Spleen (tissue), 11 donors: ENCODE data around the gene TAGLN2. TPM values are rescaled to one million over a fixed set of nuclear protein-coding genes. Genes with fewer than 3 reads are reported as not detected.

Experiments used
- DNase-seq: peaks from one replicate; pipeline ENCODE4 v3.0.0-alpha.2; 2020
- H3K27ac ChIP-seq, 8 donors: fragments of 200-600 bp; sonication (generic) in 7 of 8; 1 replicate in 4 of 8; 2 replicates in 4 of 8; pipeline versions ENCODE4 v1.5.0 to v1.8.0; 2016 to 2021; ENCODE audit warnings: inconsistent platforms in 4 of 8, mild to moderate bottlenecking in 4 of 8, moderate library complexity in 1 of 8
- H3K27me3 ChIP-seq, 7 donors: fragments of 200-600 bp; sonication (generic) in 6 of 7; replicated peaks in 1 of 7; 1 replicate in 4 of 7; 2 replicates in 3 of 7; pipeline versions ENCODE4 v1.5.0 to v1.8.0; 2016 to 2021; ENCODE audit warnings: inconsistent platforms in 3 of 7, mild to moderate bottlenecking in 1 of 7
- H3K36me3 ChIP-seq, 6 donors: fragments of 200-600 bp; sonication (generic) in 5 of 6; 1 replicate in 4 of 6; 2 replicates in 2 of 6; pipeline versions ENCODE4 v1.5.0 to v1.8.0; 2016 to 2021; ENCODE audit warnings: inconsistent platforms in 2 of 6
- H3K4me1 ChIP-seq, 6 donors: fragments of 200-600 bp; sonication (generic) in 5 of 6; 1 replicate in 3 of 6; 2 replicates in 3 of 6; pipeline versions ENCODE4 v1.5.0 to v1.8.0; 2016 to 2021; ENCODE audit warnings: inconsistent platforms in 3 of 6
- H3K4me3 ChIP-seq, 8 donors: fragments of 200-600 bp; sonication (generic) in 7 of 8; 1 replicate in 4 of 8; 2 replicates in 4 of 8; pipeline versions ENCODE4 v1.5.0 to v1.8.0; 2016 to 2021; ENCODE audit warnings: inconsistent platforms in 4 of 8, mild to moderate bottlenecking in 4 of 8, moderate library complexity in 2 of 8
- H3K9me3 ChIP-seq, 8 donors: fragments of 200-600 bp; sonication (generic) in 7 of 8; 1 replicate in 4 of 8; 2 replicates in 4 of 8; pipeline versions ENCODE4 v1.5.0 to v1.8.0; 2016 to 2021; ENCODE audit warnings: inconsistent platforms in 4 of 8
- CTCF ChIP-seq, 11 experiments: fragments of 200-600 bp in 7 of 11; fragments of 450-650 bp in 4 of 11; sonication (generic) in 4 of 11; IDR thresholded peaks in 8 of 11; conservative IDR thresholded peaks in 3 of 11; 1 replicate in 7 of 11; 2 replicates in 4 of 11; pipeline versions ENCODE4 v1.4.0 to v1.8.0; 2016 to 2021; ENCODE audit warnings: antibody characterized with exemption in 11 of 11, inconsistent platforms in 4 of 11, mild to moderate bottlenecking in 1 of 11
- POLR2A ChIP-seq, 3 donors: fragments of 450-650 bp; IDR thresholded peaks; one replicate each; pipeline ENCODE4 v1.5.1; 2017; ENCODE audit warnings: antibody characterized with exemption in 3 of 3, mild to moderate bottlenecking in 1 of 3
- POLR2AphosphoS5 ChIP-seq, 3 donors: sonication (generic); formaldehyde crosslinking; IDR thresholded peaks; one replicate each; pipeline ENCODE4 v1.5.1; 2017; ENCODE audit warnings: antibody characterized with exemption in 3 of 3
- WGBS, 5 donors: extraction: QIAGEN DNeasy Blood & Tissue Kit in 3 of 5; methylation state at CpG; one replicate each; pipeline versions ENCODE4 v1.1.5 to v1.1.7; 2013 to 2018; 5-methylcytosine and 5-hydroxymethylcytosine counted together
- intact Hi-C: fragments of 100-400 bp; cut with DNase I; formaldehyde crosslinking; loops from one replicate; pipeline ENCODE4 v1.15.0; 2023; ENCODE audit warnings: low total_unique reads
- polyA plus RNA-seq, 3 donors: library from polyadenylated mRNA; stranded (reverse); fragments of 200-250 nt; gene quantifications; one replicate each; pipeline ENCODE4 v1.2.1, GENCODE V29; 2013
- total RNA-seq, 7 donors: library from RNA; depleted of rRNA in 3 of 7; stranded (reverse); fragments of >200 nt in 3 of 7; fragmentation: NEBNext Ultra II Directional in 4 of 7; extraction: Animal tissue kit (Norgen Biotek cat#: 25700) in 4 of 7; gene quantifications; one replicate each; pipeline versions ENCODE4 v1.1.0 to v1.2.1, GENCODE V29; 2016 to 2021
- donor health status: healthy with polysubstance abuse.
- donor health status: DM: no; HTN: no; CAD: no; lungs with moderate emphysema.
- donor health status: DM: no; HTN: no; CAD: no.
- donor health status: Bipolar disorder and iron deficiency.
- donor health status: healthy.
- donor health status: DM: no; HTN: no; CAD: no.
- donor health status: DM: yes; HTN: yes; CAD: no.

TAGLN2 gene
- total and polyA plus RNA-seq, 10 donors: 341 to 525 (median 411) TPM

DNA sequence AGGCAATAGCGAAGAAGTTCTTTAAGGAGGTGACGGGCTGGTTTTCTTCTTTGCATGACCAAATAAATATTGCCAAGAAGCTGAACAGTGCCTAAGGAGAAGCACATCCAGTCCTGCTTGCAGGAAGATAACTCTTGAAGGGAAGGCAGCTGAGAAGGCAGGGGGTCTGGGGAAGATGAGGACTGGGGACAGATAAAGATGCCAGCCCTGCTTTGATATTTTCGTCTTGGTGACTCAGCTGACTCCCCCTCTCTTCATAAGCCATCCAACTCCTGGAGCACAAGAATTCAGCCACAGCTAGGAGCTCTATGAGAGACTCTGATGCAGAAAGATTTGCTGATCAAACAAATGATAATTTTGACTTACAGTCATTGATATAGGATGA lies 28.8 kb downstream of the TAGLN2 start:
- H3K36me3 ChIP-seq: no peaks in the 10 kb centered on the region

GRCh38 chr1:159895836-159896545 lies 29.3 kb downstream of the TAGLN2 start:
- no peaks in the 10 kb centered on the region for H3K36me3 ChIP-seq
- WGBS, 5 donors: 61 to 73% (median 68%) methylated on average over 6 of the region's 6 CpGs
- H3K4me3 ChIP-seq: peak overlapping the region in 1 of 8 donors; percentile 4
- peak in 1 of 3 donors; percentile 33 for TF ChIP-seq POLR2A (IDR thresholded peaks at IDR 0.05)
- TF ChIP-seq CTCF (IDR thresholded peaks at IDR 0.05 in 8 of 11, conservative IDR thresholded peaks at IDR 0.05 in 3 of 11): peak in 1 of 11 experiments; percentile 3
- TF ChIP-seq POLR2AphosphoS5 (IDR thresholded peaks at IDR 0.05): peak in 2 of 3 donors; percentile 63 to 85
- intact Hi-C loops: no loop called here
- peak overlapping the region in 7 of 8 donors; percentile 66 to 84 (median 75) for H3K27ac ChIP-seq
- peaks cover 11 to 72% (median 39%) of the 10 kb centered on the region in 6 donors for H3K4me1 ChIP-seq
- no peaks in the 10 kb centered on the region for H3K9me3 ChIP-seq
- no peaks in the 10 kb centered on the region for H3K27me3 ChIP-seq
- no peak for DNase-seq

More for the DNA sequence above, 28.8 kb downstream of the TAGLN2 start:
- 75 to 85% (median 76%) methylated on average over 3 of the region's 3 CpGs for WGBS, 5 donors
- no peak for DNase-seq
- no peaks in the 10 kb centered on the region for H3K9me3 ChIP-seq
- H3K4me1 ChIP-seq: peaks cover 6 to 72% (median 33%) of the 10 kb centered on the region in 6 donors
- no peak for TF ChIP-seq CTCF (IDR thresholded peaks at IDR 0.05 in 8 of 11, conservative IDR thresholded peaks at IDR 0.05 in 3 of 11)
- TF ChIP-seq POLR2AphosphoS5 (IDR thresholded peaks at IDR 0.05): no peak
- TF ChIP-seq POLR2A (IDR thresholded peaks at IDR 0.05): no peak
- H3K27ac ChIP-seq: peak overlapping the region in 7 of 8 donors; percentile 66 to 84 (median 75)
- intact Hi-C loops: no loop called here
- peak overlapping the region in 1 of 8 donors; percentile 4 for H3K4me3 ChIP-seq
- H3K27me3 ChIP-seq: no peaks in the 10 kb centered on the region

DNA sequence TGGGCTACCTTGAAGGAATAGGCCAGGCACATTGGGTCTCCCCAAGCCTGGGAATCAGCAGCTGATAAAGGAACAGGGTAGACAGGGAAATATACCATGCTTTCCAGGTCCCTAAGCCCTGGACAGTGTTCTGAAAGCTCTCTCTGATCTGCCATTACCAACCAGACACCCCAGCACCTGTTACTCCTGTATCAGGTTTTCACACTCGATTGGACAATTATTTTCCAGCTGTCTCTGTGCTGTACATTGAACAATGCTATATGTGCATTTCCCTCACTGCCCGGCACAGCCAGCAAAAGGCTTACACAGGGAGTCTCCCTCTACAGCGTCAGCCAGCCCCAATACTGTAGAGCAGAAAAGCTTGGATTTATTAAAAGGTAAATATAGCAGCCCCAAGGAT lies 30.0 kb downstream of the TAGLN2 start:
- no peaks in the 10 kb centered on the region for H3K27me3 ChIP-seq
- H3K4me1 ChIP-seq: peaks cover 16 to 72% (median 43%) of the 10 kb centered on the region in 6 donors
- H3K36me3 ChIP-seq: no peaks in the 10 kb centered on the region
- intact Hi-C loops: no loop called here
- no peak overlapping the region for H3K4me3 ChIP-seq
- WGBS, 5 donors: 72 to 93% (median 79%) methylated on average over 3 of the region's 3 CpGs
- no peak for DNase-seq
- peak overlapping the region in 7 of 8 donors; percentile 66 to 84 (median 75) for H3K27ac ChIP-seq
- TF ChIP-seq POLR2AphosphoS5 (IDR thresholded peaks at IDR 0.05) (no peak), POLR2A (IDR thresholded peaks at IDR 0.05) (no peak), CTCF (IDR thresholded peaks at IDR 0.05 in 8 of 11, conservative IDR thresholded peaks at IDR 0.05 in 3 of 11) (no peak)
- H3K9me3 ChIP-seq: no peaks in the 10 kb centered on the region

- TF ChIP-seq CTCF (IDR thresholded peaks at IDR 0.05 in 8 of 11, conservative IDR thresholded peaks at IDR 0.05 in 3 of 11) (peak in 1 of 11 experiments; percentile 5), POLR2A (IDR thresholded peaks at IDR 0.05) (no peak)
- no peaks in the 10 kb centered on the region for H3K27me3 ChIP-seq
- WGBS, 5 donors: 84 to 94% (median 90%) methylated on average over 5 of the region's 5 CpGs
- no peaks in the 10 kb centered on the region for H3K9me3 ChIP-seq
- no peak overlapping the region for H3K4me3 ChIP-seq
- no peak overlapping the region for H3K27ac ChIP-seq
- intact Hi-C loops: no loop called here
- H3K4me1 ChIP-seq: peaks cover 27 to 71% (median 48%) of the 10 kb centered on the region in 6 donors
- no peak for DNase-seq
- no peaks in the 10 kb centered on the region for H3K36me3 ChIP-seq
These were observed 32.4 kb downstream of the TAGLN2 start for GRCh38 chr1:159892944-159893343.
